HG03196 (cell line): Measurements from ENCODE around the gene GPR176.
"Not testable (repeated sequence)": the region's sequence is repeated elsewhere in the genome, so short reads cannot be mapped to it uniquely, and the experiment has no call there.

ENCODE experiments used
- ATAC-seq: cut with Tn5 transposase; IDR thresholded peaks from one replicate; pipeline ENCODE4 v1.9.1; 2021; ENCODE audit not compliant: unreplicated experiment

The GPR176 gene

GRCh38 chr15:39893051-39893450 is 27.0 kb downstream of the GPR176 start:
- not testable (repeated sequence) for ATAC-seq

GRCh38 chr15:39892418-39892817 is 27.6 kb downstream of the GPR176 start:
- ATAC-seq: no peak

GRCh38 chr15:39890621-39891020 is 29.4 kb downstream of the GPR176 start:
- no peak for ATAC-seq

GRCh38 chr15:39889601-39890000 is 30.5 kb downstream of the GPR176 start:
- no peak for ATAC-seq

GRCh38 chr15:39888809-39889208 is 31.3 kb downstream of the GPR176 start:
- ATAC-seq: no peak

GRCh38 chr15:39888243-39888642 is 31.8 kb downstream of the GPR176 start:
- ATAC-seq: no peak

- no peak for ATAC-seq
Observed at GRCh38 chr15:39887832-39888231, 32.2 kb downstream of the GPR176 start.

GRCh38 chr15:39887211-39887610 is 32.9 kb downstream of the GPR176 start:
- ATAC-seq: no peak

GRCh38 chr15:39886418-39886817 is 33.6 kb downstream of the GPR176 start:
- no peak for ATAC-seq

- ATAC-seq: no peak
Observed at GRCh38 chr15:39885099-39885777, 34.8 kb downstream of the GPR176 start.

- no peak for ATAC-seq
Observed at GRCh38 chr15:39884351-39884750, 35.7 kb downstream of the GPR176 start.

- ATAC-seq: no peak
Observed at GRCh38 chr15:39882602-39883001, 37.5 kb downstream of the GPR176 start.

GRCh38 chr15:39881790-39882189 is 38.3 kb downstream of the GPR176 start:
- no peak for ATAC-seq

GRCh38 chr15:39880718-39881387 is 39.2 kb downstream of the GPR176 start:
- ATAC-seq: no peak

GRCh38 chr15:39878406-39878785 is 41.7 kb downstream of the GPR176 start:
- no peak for ATAC-seq

- ATAC-seq: no peak
Observed at GRCh38 chr15:39874890-39875549, 45.0 kb downstream of the GPR176 start.

- ATAC-seq: no peak
Observed at GRCh38 chr15:39873978-39874377, 46.1 kb downstream of the GPR176 start.

GRCh38 chr15:39870537-39870936 is 49.5 kb downstream of the GPR176 start:
- no peak for ATAC-seq

- no peak for ATAC-seq
Observed at GRCh38 chr15:39869858-39870515, 50.1 kb downstream of the GPR176 start.

- ATAC-seq: no peak
Observed at GRCh38 chr15:39869254-39869653, 50.8 kb downstream of the GPR176 start.

- no peak for ATAC-seq
Observed at GRCh38 chr15:39868396-39868795, 51.7 kb downstream of the GPR176 start.

GRCh38 chr15:39864116-39864515 is 56.0 kb downstream of the GPR176 start:
- no peak for ATAC-seq
